HepG2 (cell line): Measurements from ENCODE around the gene TRIM49C. TPM values are rescaled to one million over a fixed set of nuclear protein-coding genes. Genes with fewer than 3 reads are reported as not detected.

Source experiments
- polyA plus RNA-seq, 8 experiments: library from polyadenylated mRNA; depleted of rRNA in 3 of 8; stranded (reverse) in 7 of 8; unstranded in 1 of 8; fragments of >200 nt; fragmentation: Illumina TruSeq in 4 of 8; extraction: Trizol in 4 of 8; gene quantifications; 2 replicates each; pipeline versions ENCODE4 v1.2.1 to v1.2.3, GENCODE V29; 2011 to 2016; ENCODE audit warnings: low read depth in 4 of 8, missing spikeins in 1 of 8, mixed read lengths in 1 of 8; ENCODE audit not compliant: insufficient read depth in 1 of 8
- small RNA-seq, 3 experiments: library from RNA; depleted of rRNA; stranded (forward); fragments of <200 nt; gene quantifications; one replicate each; pipeline ENCODE3, GENCODE V24; 2012; ENCODE audit warnings: low read depth in 2 of 3, low replicate concordance in 1 of 3; ENCODE audit not compliant: insufficient read length in 3 of 3, insufficient read depth in 2 of 3
- total RNA-seq, 5 experiments: library from RNA; depleted of rRNA; stranded (reverse); fragments of >200 nt; fragmentation: Illumina TruSeq; extraction: Trizol; gene quantifications; 2 replicates each; pipeline ENCODE4 v1.2.3, GENCODE V29; 2016; ENCODE audit warnings: low read depth in 1 of 5

Gene TRIM49C
- total and polyA plus RNA-seq, 2 of the 13 experiments (the other 11 are each of a cell fraction or from before 2014, with no cell fraction given): not detected

Small RNAs within 50 kb of the gene (small RNA-seq; reads per million reads assigned to genes)
- gene AP000827.1: 0 reads per million in 3 experiments

Other genes starting within 250 kb of the TRIM49C start
- gene TRIM49, start 222.5 kb upstream of the TRIM49C start, total RNA-seq (2016; rRNA removed; fragmentation: Illumina TruSeq; extraction: Trizol): not detected in 2 replicates
- gene TRIM49, start 222.5 kb upstream of the TRIM49C start, polyA plus RNA-seq (2011; rRNA removed): not detected in 2 replicates
- gene TRIM64B, start 152.6 kb upstream of the TRIM49C start, total RNA-seq (2016; rRNA removed; fragmentation: Illumina TruSeq; extraction: Trizol): not detected in 2 replicates
- not detected in 2 replicates for gene TRIM64B, start 152.6 kb upstream of the TRIM49C start, polyA plus RNA-seq (2011; rRNA removed)
- gene TRIM49D1, start 108.9 kb upstream of the TRIM49C start, total RNA-seq (2016; rRNA removed; fragmentation: Illumina TruSeq; extraction: Trizol): not detected in 2 replicates
- gene TRIM49D1, start 108.9 kb upstream of the TRIM49C start, polyA plus RNA-seq (2011; rRNA removed): not detected in 2 replicates
- gene TRIM49D2, start 107.0 kb upstream of the TRIM49C start, total RNA-seq (2016; rRNA removed; fragmentation: Illumina TruSeq; extraction: Trizol): not detected in 2 replicates
- not detected in 2 replicates for gene TRIM49D2, start 107.0 kb upstream of the TRIM49C start, polyA plus RNA-seq (2011; rRNA removed)
- not detected in 2 replicates for gene TRIM64, start 65.1 kb upstream of the TRIM49C start, total RNA-seq (2016; rRNA removed; fragmentation: Illumina TruSeq; extraction: Trizol)
- not detected in 2 replicates for gene TRIM64, start 65.1 kb upstream of the TRIM49C start, polyA plus RNA-seq (2011; rRNA removed)
- not detected in 2 replicates for gene UBTFL1, start 54.8 kb downstream of the TRIM49C start, total RNA-seq (2016; rRNA removed; fragmentation: Illumina TruSeq; extraction: Trizol)
- not detected in 2 replicates for gene UBTFL1, start 54.8 kb downstream of the TRIM49C start, polyA plus RNA-seq (2011; rRNA removed)
- 5.5 and 8.0 TPM in 2 replicates for gene NAALAD2, start 103.6 kb downstream of the TRIM49C start, total RNA-seq (2016; rRNA removed; fragmentation: Illumina TruSeq; extraction: Trizol)
- 8.9 and 9.4 TPM in 2 replicates for gene NAALAD2, start 103.6 kb downstream of the TRIM49C start, polyA plus RNA-seq (2011; rRNA removed)
- gene CHORDC1, start 191.9 kb downstream of the TRIM49C start, total RNA-seq (2016; rRNA removed; fragmentation: Illumina TruSeq; extraction: Trizol): 73.5 and 120 TPM in 2 replicates
- 16.8 and 19.1 TPM in 2 replicates for gene CHORDC1, start 191.9 kb downstream of the TRIM49C start, polyA plus RNA-seq (2011; rRNA removed)